Upper lobe of right lung (tissue), 1 donor: ENCODE measurements around the gene DOCK2. TPM values are rescaled to one million over a fixed set of nuclear protein-coding genes. Genes with fewer than 3 reads are reported as not detected.

ENCODE experiments used
- ATAC-seq: fragments of 200-7000 bp; cut with Tn5 transposase; one replicate; pipeline ENCODE4 v1.9.1; 2020; ENCODE audit warnings: mild to moderate bottlenecking, moderate library complexity
- DNase-seq: peaks from one replicate; pipeline ENCODE4 v3.0.0-alpha.2; 2020
- H3K27ac ChIP-seq: fragments of 200-600 bp; one replicate; pipeline ENCODE4 v1.8.0; 2022
- H3K27me3 ChIP-seq: fragments of 200-600 bp; one replicate; pipeline ENCODE4 v1.8.0; 2022; ENCODE audit warnings: mild to moderate bottlenecking
- H3K36me3 ChIP-seq: fragments of 200-600 bp; one replicate; pipeline ENCODE4 v1.8.0; 2022
- H3K4me1 ChIP-seq: fragments of 200-600 bp; one replicate; pipeline ENCODE4 v1.8.0; 2022
- H3K4me3 ChIP-seq: fragments of 200-600 bp; one replicate; pipeline ENCODE4 v1.8.0; 2022; ENCODE audit warnings: mild to moderate bottlenecking
- H3K9me3 ChIP-seq: fragments of 200-600 bp; one replicate; pipeline ENCODE4 v1.8.0; 2022
- intact Hi-C: fragments of 100-400 bp; cut with DNase I; formaldehyde crosslinking; loops from one replicate; pipeline ENCODE4 v1.11.0; 2022
- total RNA-seq: library from RNA; stranded (reverse); fragmentation: NEBNext Ultra II Directional; extraction: Animal tissue kit (Norgen Biotek cat#: 25700); gene quantifications from one replicate; pipeline ENCODE4 v1.2.1, GENCODE V29; 2021
- TF ChIP-seq, protein P1 (sequence below): fragments of 200-600 bp; IDR thresholded peaks from one replicate; pipeline ENCODE4 v1.8.0; 2022; ENCODE audit warnings: antibody characterized with exemption
- donor health status: DM: no; HTN: yes; CAD: no; lungs with severe emphysema.

The DOCK2 gene
- total RNA-seq, 1 donor from 2014 or later = 65.4 TPM

DNA sequence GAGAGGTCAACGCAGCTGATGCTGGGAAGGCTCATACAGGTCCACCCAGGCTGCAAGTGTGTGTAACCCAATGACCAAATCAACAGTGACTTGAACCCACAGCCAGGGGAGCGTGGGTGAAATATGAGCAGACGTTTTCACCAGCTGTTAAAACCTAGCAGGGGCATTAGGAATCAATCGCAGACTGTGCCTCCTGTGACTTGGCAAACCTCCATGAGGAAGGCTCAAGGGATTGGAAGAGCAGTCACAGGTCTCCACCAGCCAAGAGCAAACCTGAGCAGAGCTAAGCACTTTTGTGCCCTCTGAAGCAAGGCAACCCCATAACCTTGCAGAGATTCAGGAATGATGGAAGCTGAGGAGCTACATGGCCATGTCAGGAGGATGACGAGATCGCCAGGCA lies 317.7 kb downstream of the DOCK2 start:
- TF ChIP-seq, protein P1, sequence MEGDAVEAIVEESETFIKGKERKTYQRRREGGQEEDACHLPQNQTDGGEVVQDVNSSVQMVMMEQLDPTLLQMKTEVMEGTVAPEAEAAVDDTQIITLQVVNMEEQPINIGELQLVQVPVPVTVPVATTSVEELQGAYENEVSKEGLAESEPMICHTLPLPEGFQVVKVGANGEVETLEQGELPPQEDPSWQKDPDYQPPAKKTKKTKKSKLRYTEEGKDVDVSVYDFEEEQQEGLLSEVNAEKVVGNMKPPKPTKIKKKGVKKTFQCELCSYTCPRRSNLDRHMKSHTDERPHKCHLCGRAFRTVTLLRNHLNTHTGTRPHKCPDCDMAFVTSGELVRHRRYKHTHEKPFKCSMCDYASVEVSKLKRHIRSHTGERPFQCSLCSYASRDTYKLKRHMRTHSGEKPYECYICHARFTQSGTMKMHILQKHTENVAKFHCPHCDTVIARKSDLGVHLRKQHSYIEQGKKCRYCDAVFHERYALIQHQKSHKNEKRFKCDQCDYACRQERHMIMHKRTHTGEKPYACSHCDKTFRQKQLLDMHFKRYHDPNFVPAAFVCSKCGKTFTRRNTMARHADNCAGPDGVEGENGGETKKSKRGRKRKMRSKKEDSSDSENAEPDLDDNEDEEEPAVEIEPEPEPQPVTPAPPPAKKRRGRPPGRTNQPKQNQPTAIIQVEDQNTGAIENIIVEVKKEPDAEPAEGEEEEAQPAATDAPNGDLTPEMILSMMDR = no peak
- no peak overlapping the region for H3K4me3 ChIP-seq
- H3K9me3 ChIP-seq = no peaks in the 10 kb centered on the region
- no peak overlapping the region for H3K27ac ChIP-seq
- H3K36me3 ChIP-seq = no peaks in the 10 kb centered on the region
- H3K27me3 ChIP-seq = no peaks in the 10 kb centered on the region
- H3K4me1 ChIP-seq = no peaks in the 10 kb centered on the region
- intact Hi-C loops = no loop called here
- ATAC-seq = no peak
- no peak for DNase-seq

DNA sequence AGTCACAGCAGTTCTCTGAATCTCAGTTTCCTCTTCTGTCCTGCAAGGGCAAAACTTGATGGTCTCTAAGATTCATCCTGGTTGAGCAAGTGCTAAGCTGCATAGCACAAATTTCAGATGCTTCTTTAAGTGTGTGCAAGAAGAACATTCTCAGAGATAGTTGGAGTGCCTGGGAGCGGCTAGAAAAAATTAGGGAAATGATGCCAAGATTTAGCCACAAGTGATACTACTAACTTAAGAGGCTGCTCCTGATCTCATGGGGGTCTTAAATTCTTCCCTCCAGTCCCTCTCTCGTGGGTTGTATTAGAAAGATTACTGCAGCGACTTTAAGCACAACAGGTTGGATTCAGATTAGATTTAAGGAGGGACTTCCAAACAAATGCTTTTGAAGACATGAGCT lies 319.1 kb downstream of the DOCK2 start:
- ATAC-seq = no peak
- H3K4me3 ChIP-seq = no peak overlapping the region
- intact Hi-C loops = no loop called here
- no peaks in the 10 kb centered on the region for H3K27me3 ChIP-seq
- DNase-seq = no peak
- TF ChIP-seq, protein P1 = no peak
- no peaks in the 10 kb centered on the region for H3K4me1 ChIP-seq
- H3K9me3 ChIP-seq = no peaks in the 10 kb centered on the region
- no peaks in the 10 kb centered on the region for H3K36me3 ChIP-seq
- no peak overlapping the region for H3K27ac ChIP-seq

DNA sequence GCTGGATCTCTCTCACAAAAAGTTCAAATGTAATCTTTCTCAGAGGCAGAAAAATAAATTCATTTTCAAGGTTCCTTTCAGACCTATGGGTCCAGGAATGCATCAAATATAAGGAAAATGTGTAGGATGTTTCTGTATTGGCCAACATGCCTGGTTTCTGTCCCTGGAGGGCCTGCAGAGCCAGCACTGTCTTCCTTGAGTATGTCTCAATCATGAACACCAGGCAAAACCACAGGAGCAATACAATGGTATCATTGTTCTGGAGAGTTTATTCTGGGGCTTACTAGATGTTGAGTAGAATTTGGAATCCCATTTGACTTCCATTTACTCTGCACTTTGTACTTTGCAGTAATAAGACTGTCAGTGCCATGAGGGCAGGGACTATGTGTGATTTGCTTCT lies 319.7 kb downstream of the DOCK2 start:
- no peak for ATAC-seq
- TF ChIP-seq, protein P1 = no peak
- no peaks in the 10 kb centered on the region for H3K9me3 ChIP-seq
- no peaks in the 10 kb centered on the region for H3K4me1 ChIP-seq
- DNase-seq = no peak
- no peaks in the 10 kb centered on the region for H3K27me3 ChIP-seq
- intact Hi-C loops = no loop called here
- H3K27ac ChIP-seq = no peak overlapping the region
- H3K36me3 ChIP-seq = no peaks in the 10 kb centered on the region
- no peak overlapping the region for H3K4me3 ChIP-seq

DNA sequence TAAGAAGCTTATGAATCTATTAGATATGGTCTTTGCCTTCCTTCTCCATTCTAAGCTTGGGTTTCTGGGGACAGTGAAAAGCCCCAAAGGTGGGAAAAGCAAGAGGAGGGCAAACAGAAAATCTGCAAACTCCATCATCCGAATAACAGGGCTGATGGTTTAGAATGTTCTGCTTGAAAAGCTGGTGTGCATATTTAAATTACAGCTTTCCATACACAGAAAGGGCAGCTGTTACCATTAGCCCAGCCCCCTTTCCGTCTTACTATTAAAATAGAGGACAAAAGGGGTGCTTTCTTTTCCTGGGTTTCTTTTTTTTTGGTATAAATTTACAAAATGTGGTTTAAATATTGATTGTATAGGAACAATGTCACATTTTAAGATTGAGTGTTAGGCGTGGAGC lies 321.2 kb downstream of the DOCK2 start:
- DNase-seq = no peak
- Histone ChIP-seq H3K4me1 (no peaks in the 10 kb centered on the region), H3K27me3 (no peaks in the 10 kb centered on the region), H3K9me3 (no peaks in the 10 kb centered on the region), H3K4me3 (no peak overlapping the region), H3K36me3 (no peaks in the 10 kb centered on the region), H3K27ac (no peak overlapping the region)
- no peak for ATAC-seq
- TF ChIP-seq, protein P1 = no peak
- intact Hi-C loops = no loop called here

DNA sequence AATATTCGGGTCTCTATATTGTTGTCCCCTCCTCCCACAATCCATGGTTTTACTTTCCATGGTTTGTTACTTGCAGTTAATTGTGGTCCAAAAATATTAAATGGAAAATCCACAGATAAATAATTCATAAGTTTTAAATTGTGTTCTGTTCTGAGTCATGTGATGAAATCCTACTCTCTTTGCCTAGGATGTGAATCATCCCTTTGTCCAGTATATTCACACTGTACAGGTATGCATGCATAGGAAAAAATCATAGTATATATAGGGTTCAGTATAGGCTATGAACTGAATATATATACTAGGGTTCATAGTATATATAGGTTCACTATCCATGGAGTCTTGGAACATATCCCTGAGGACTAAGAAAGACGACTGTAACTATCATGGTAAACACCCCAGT lies 323.6 kb downstream of the DOCK2 start:
- intact Hi-C loops = no loop called here
- Histone ChIP-seq H3K9me3 (no peaks in the 10 kb centered on the region), H3K4me1 (no peaks in the 10 kb centered on the region), H3K27me3 (no peaks in the 10 kb centered on the region), H3K4me3 (no peak overlapping the region), H3K36me3 (no peaks in the 10 kb centered on the region), H3K27ac (no peak overlapping the region)
- no peak for ATAC-seq
- DNase-seq = no peak
- TF ChIP-seq, protein P1 = no peak

DNA sequence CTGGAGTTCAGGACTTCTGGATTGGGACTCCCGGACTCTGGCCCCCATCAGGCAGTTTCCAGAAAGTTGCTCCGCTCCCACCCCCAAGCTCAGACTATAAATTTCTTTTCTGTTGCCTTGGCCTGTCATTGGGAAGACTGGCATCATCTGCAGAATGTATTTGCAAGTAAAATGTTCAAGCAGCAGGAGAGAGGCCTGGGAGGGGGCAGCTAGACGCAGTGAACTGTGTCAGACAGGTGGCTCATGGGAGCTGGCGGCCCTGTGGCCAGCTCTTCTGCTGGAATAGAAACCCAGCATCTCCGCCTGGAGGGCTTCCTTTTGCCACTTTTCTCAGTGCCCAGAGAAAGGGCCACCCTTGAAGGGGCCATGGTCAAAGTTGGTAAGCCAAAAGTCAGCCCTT lies 327.2 kb downstream of the DOCK2 start:
- TF ChIP-seq, protein P1 = no peak
- no peak for DNase-seq
- Histone ChIP-seq H3K27me3 (no peaks in the 10 kb centered on the region), H3K27ac (no peak overlapping the region), H3K4me1 (no peaks in the 10 kb centered on the region), H3K9me3 (no peaks in the 10 kb centered on the region), H3K36me3 (no peaks in the 10 kb centered on the region), H3K4me3 (no peak overlapping the region)
- no peak for ATAC-seq
- intact Hi-C loops = no loop called here
